SK-N-MC (cell line): Measurements from ENCODE around the gene MYO7A.

ENCODE experiments used
- EZH2 ChIP-seq: fragments of 200-600 bp; sonication (generic); IDR thresholded peaks from one replicate; pipeline ENCODE4 v1.6.1; 2017; ENCODE audit warnings: antibody characterized with exemption
- FOXP2 ChIP-seq: optimal IDR thresholded peaks from 2 replicates; pipeline ENCODE3; 2011; ENCODE audit warnings: mild to moderate bottlenecking, moderate library complexity; ENCODE audit not compliant: insufficient read depth; ENCODE audit errors: extremely low read length, control extremely low read depth
- POLR2AphosphoS5 ChIP-seq: IDR thresholded peaks from 2 replicates; pipeline ENCODE4 v1.6.1; 2012; ENCODE audit warnings: mild to moderate bottlenecking, low read depth, low read length, borderline replicate concordance

DNA sequence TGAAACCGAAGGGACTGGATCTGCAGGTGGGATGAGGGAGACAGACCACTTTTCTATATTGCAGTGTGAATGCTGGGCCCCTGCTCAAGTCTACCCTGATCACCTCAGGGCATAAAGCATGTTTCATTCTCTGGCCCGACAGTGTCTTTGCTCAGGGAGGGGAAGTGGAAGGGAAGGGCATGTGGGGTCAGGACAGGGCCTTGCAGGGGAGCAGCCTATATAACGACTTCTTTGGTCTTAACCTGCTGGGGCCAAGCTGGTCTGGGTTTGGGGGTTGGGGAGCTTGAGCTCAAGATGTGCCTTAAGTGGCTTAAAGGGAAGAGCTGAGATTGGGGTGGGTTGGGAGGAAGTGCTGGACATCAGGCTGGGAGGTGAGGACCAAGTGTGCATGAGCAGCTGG lies 87.1 kb downstream of the MYO7A start:
- TF ChIP-seq EZH2: no peak
- TF ChIP-seq POLR2AphosphoS5: no peak
- TF ChIP-seq FOXP2: no peak
